Mesenchymal stem cell (in vitro differentiated cells and primary cell): ENCODE measurements around the gene MYH11.
A peak's percentile ranks its signal among the peaks of the same experiment; 100 is the strongest.
"Not testable (repeated sequence)": the region's sequence is repeated elsewhere in the genome, so short reads cannot be mapped to it uniquely, and the experiment has no call there.

Source experiments
- DNase-seq: peaks from one replicate; pipeline ENCODE4 v3.0.0-alpha.2; 2013
- H2AFZ ChIP-seq: one replicate; pipeline ENCODE4 v1.6.1; 2013; ENCODE audit warnings: low read depth, mild to moderate bottlenecking, control low read depth, inconsistent platforms, low read length, moderate library complexity
- H2AK5ac ChIP-seq: 2 replicates; pipeline ENCODE4 v1.6.1; 2013; ENCODE audit warnings: low read length, moderate library complexity, mild to moderate bottlenecking, inconsistent platforms; ENCODE audit not compliant: severe bottlenecking
- H2BK120ac ChIP-seq: one replicate; pipeline ENCODE4 v1.6.1; 2013; ENCODE audit warnings: low read depth, mild to moderate bottlenecking, inconsistent platforms, low read length, moderate library complexity
- H2BK12ac ChIP-seq, 2 experiments: one replicate each; pipeline ENCODE4 v1.6.1; 2013; ENCODE audit warnings: inconsistent platforms in 2 of 2, low read length in 2 of 2, mild to moderate bottlenecking in 2 of 2, moderate library complexity in 2 of 2, control low read depth in 1 of 2
- H2BK15ac ChIP-seq: one replicate; pipeline ENCODE4 v1.6.1; 2013; ENCODE audit warnings: mild to moderate bottlenecking, low read depth, inconsistent platforms; ENCODE audit not compliant: poor library complexity, severe bottlenecking
- H2BK5ac ChIP-seq: 2 replicates; pipeline ENCODE4 v1.6.1; 2013; ENCODE audit warnings: low read depth, mild to moderate bottlenecking, low read length, control low read depth, inconsistent platforms; ENCODE audit not compliant: poor library complexity, severe bottlenecking
- H3K14ac ChIP-seq, 2 experiments: one replicate each; pipeline ENCODE4 v1.6.1; 2013; ENCODE audit warnings: inconsistent platforms in 2 of 2, low read length in 2 of 2, control low read depth in 1 of 2, mild to moderate bottlenecking in 1 of 2, moderate library complexity in 1 of 2
- H3K18ac ChIP-seq, 2 experiments: one replicate each; pipeline ENCODE4 v1.6.1; 2013; ENCODE audit warnings: inconsistent platforms in 2 of 2, low read length in 2 of 2, control low read depth in 1 of 2, low read depth in 1 of 2, mild to moderate bottlenecking in 1 of 2
- H3K23ac ChIP-seq, 2 experiments: one replicate each; pipeline ENCODE4 v1.6.1; 2013; ENCODE audit warnings: inconsistent platforms in 2 of 2, low read length in 2 of 2, mild to moderate bottlenecking in 2 of 2, moderate library complexity in 2 of 2, control low read depth in 1 of 2
- H3K27ac ChIP-seq: 2 replicates; pipeline ENCODE4 v1.5.1; 2013; ENCODE audit warnings: mild to moderate bottlenecking, moderate library complexity, low read length, control low read depth, inconsistent platforms; ENCODE audit not compliant: poor library complexity, severe bottlenecking
- H3K27me3 ChIP-seq, 2 experiments: 2 replicates each; pipeline versions ENCODE4 v1.6.1 to v1.7.0; 2013; ENCODE audit warnings: low read length in 2 of 2, mild to moderate bottlenecking in 2 of 2, moderate library complexity in 2 of 2, control low read depth in 1 of 2, inconsistent platforms in 1 of 2; ENCODE audit not compliant: control insufficient read depth in 1 of 2, insufficient read depth in 1 of 2
- H3K36me3 ChIP-seq, 2 experiments: 2 replicates each; pipeline versions ENCODE4 v1.6.1 to v1.7.0; 2013; ENCODE audit warnings: low read length in 2 of 2, control low read depth in 1 of 2, inconsistent platforms in 1 of 2, low read depth in 1 of 2, mild to moderate bottlenecking in 1 of 2; ENCODE audit not compliant: insufficient read depth in 2 of 2, control insufficient read depth in 1 of 2
- H3K4ac ChIP-seq, 2 experiments: one replicate each; pipeline ENCODE4 v1.6.1; 2013; ENCODE audit warnings: inconsistent platforms in 2 of 2, low read length in 2 of 2, mild to moderate bottlenecking in 2 of 2, moderate library complexity in 2 of 2, control low read depth in 1 of 2, low read depth in 1 of 2
- H3K4me1 ChIP-seq: 2 replicates; pipeline ENCODE4 v1.6.1; 2013; ENCODE audit warnings: low read depth, low read length, control low read depth; ENCODE audit not compliant: control insufficient read depth, insufficient read depth
- H3K4me2 ChIP-seq: 2 replicates; pipeline ENCODE4 v1.6.1; 2013; ENCODE audit warnings: low read length, mild to moderate bottlenecking, inconsistent platforms; ENCODE audit not compliant: poor library complexity, severe bottlenecking
- H3K4me3 ChIP-seq, 2 experiments: 2 replicates each; pipeline versions ENCODE4 v1.5.1 to v1.7.0; 2013; ENCODE audit warnings: low read length in 2 of 2, mild to moderate bottlenecking in 2 of 2, control low read depth in 1 of 2, low read depth in 1 of 2; ENCODE audit not compliant: insufficient read depth in 1 of 2
- H3K79me1 ChIP-seq: replicated peaks from 2 replicates; pipeline ENCODE4 v1.6.1; 2013; ENCODE audit warnings: mild to moderate bottlenecking, control low read depth, low read length, inconsistent platforms; ENCODE audit not compliant: poor library complexity, severe bottlenecking
- H3K9ac ChIP-seq: 2 replicates; pipeline ENCODE4 v1.7.0; 2013; ENCODE audit warnings: mild to moderate bottlenecking, low read length, moderate library complexity
- H3K9me3 ChIP-seq: 2 replicates; pipeline ENCODE4 v1.7.0; 2013; ENCODE audit warnings: mild to moderate bottlenecking, low read length; ENCODE audit not compliant: control insufficient read depth
- H4K8ac ChIP-seq: one replicate; pipeline ENCODE4 v1.6.1; 2013; ENCODE audit warnings: inconsistent platforms, mild to moderate bottlenecking, low read length, moderate library complexity
- H4K91ac ChIP-seq: one replicate; pipeline ENCODE4 v1.6.1; 2013; ENCODE audit warnings: mild to moderate bottlenecking, low read length, inconsistent platforms
- WGBS: methylation state at CpG from one replicate; pipeline ENCODE4 v1.1.7; 2013; ENCODE audit warnings: mixed read lengths; 5-methylcytosine and 5-hydroxymethylcytosine counted together

The MYH11 gene

DNA sequence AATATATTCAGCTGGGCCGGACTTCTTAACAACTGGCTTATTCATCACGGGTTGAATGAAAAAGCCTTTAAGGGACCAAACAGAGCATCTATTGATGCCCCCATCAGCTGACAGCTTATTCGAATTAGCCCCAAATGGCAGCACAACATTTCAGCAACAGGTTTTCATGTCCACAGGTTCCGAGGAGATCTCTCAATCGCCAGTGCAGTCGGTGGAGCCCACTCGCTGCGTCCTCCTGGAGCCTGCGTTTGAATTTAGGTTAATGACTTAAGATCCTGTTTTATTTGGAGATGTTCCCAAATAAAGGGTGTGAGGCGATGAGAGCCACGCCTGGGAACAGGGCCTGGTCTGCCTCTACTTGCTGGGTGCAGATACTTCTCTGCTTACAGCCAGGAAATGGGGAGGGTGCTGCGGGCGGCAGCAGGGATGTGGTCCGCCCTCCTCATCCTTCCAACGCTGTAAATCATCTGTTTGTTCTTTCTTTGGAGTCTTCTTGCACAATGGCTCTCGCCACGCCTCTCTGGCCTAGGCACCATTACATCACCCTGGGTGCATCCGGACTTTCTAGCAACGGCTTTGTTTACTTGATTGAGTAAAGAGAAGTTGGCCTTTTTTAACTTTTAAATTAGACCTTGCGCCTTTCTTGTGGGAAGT lies 184.2 kb downstream of the MYH11 start:
- Histone ChIP-seq H3K79me1 (peaks cover 40% of the 10 kb centered on the region), H2AFZ (no peak overlapping the region), H3K36me3 (peaks cover 31 to 43% of the 10 kb centered on the region in 2 experiments), H3K9ac (peak overlapping the region; percentile 90), H3K14ac (no peak overlapping the region), H3K23ac (no peak overlapping the region), H2BK15ac (no peak overlapping the region), H3K4me3 (peak overlapping the region in 1 of 2 experiments; percentile 44), H3K27me3 (no peaks in the 10 kb centered on the region), H2AK5ac (no peak overlapping the region), H3K27ac (peak overlapping the region; percentile 22), H3K4me1 (peaks cover 7% of the 10 kb centered on the region), H2BK12ac (peak overlapping the region in 1 of 2 experiments; percentile 77), H3K9me3 (no peaks in the 10 kb centered on the region), H3K4me2 (no peak overlapping the region), H2BK5ac (no peak overlapping the region), H3K4ac (peak overlapping the region; percentile 3 to 76), H2BK120ac (no peak overlapping the region), H4K8ac (peak overlapping the region; percentile 33), H3K18ac (peak overlapping the region; percentile 40 to 84), H4K91ac (no peak overlapping the region)
- 36% methylated on average over 20 of the region's 20 CpGs for WGBS
- DNase-seq = peak; percentile 98

- H3K14ac ChIP-seq, H2BK15ac ChIP-seq, H3K4me1 ChIP-seq, H4K91ac ChIP-seq, DNase-seq, H3K9me3 ChIP-seq, H2BK5ac ChIP-seq, H2AFZ ChIP-seq, H3K27me3 ChIP-seq, H3K27ac ChIP-seq, H3K4me2 ChIP-seq, H2AK5ac ChIP-seq, H4K8ac ChIP-seq, H3K23ac ChIP-seq, H2BK120ac ChIP-seq: not testable (repeated sequence)
- H3K9ac ChIP-seq = peak overlapping the region; percentile 90
- 94% methylated on average over 10 of the region's 10 CpGs for WGBS
- peaks cover 33 to 45% of the 10 kb centered on the region in 2 experiments for H3K36me3 ChIP-seq
- H3K18ac ChIP-seq = peak overlapping the region; percentile 40 to 84
- peaks cover 38% of the 10 kb centered on the region for H3K79me1 ChIP-seq
- peak overlapping the region in 1 of 2 experiments; percentile 44 for H3K4me3 ChIP-seq
- peak overlapping the region in 1 of 2 experiments; percentile 77 for H2BK12ac ChIP-seq
- peak overlapping the region in 1 of 2 experiments; percentile 76 for H3K4ac ChIP-seq
These were observed 184.7 kb downstream of the MYH11 start for GRCh38 chr16:15672127-15672513.

GRCh38 chr16:15671530-15672117 lies 185.2 kb downstream of the MYH11 start:
- DNase-seq = no peak
- H3K4ac ChIP-seq = peak overlapping the region in 1 of 2 experiments; percentile 13
- peak overlapping the region in 1 of 2 experiments; percentile 11 for H2BK12ac ChIP-seq
- H3K9me3 ChIP-seq = no peaks in the 10 kb centered on the region
- no peak overlapping the region for H2BK120ac ChIP-seq
- H3K18ac ChIP-seq = no peak overlapping the region
- no peak overlapping the region for H3K4me2 ChIP-seq
- no peak overlapping the region for H3K14ac ChIP-seq
- no peak overlapping the region for H3K23ac ChIP-seq
- no peak overlapping the region for H4K91ac ChIP-seq
- no peak overlapping the region for H3K9ac ChIP-seq
- H3K79me1 ChIP-seq = peaks cover 34% of the 10 kb centered on the region
- 95% methylated on average over 5 of the region's 8 CpGs for WGBS
- H3K36me3 ChIP-seq = peaks cover 38 to 43% of the 10 kb centered on the region in 2 experiments
- no peak overlapping the region for H3K27ac ChIP-seq
- H3K4me1 ChIP-seq = peaks cover 7% of the 10 kb centered on the region
- H2BK5ac ChIP-seq = no peak overlapping the region
- no peak overlapping the region for H2BK15ac ChIP-seq
- H4K8ac ChIP-seq = no peak overlapping the region
- H3K4me3 ChIP-seq = no peak overlapping the region
- H2AFZ ChIP-seq = no peak overlapping the region
- no peaks in the 10 kb centered on the region for H3K27me3 ChIP-seq
- no peak overlapping the region for H2AK5ac ChIP-seq

DNA sequence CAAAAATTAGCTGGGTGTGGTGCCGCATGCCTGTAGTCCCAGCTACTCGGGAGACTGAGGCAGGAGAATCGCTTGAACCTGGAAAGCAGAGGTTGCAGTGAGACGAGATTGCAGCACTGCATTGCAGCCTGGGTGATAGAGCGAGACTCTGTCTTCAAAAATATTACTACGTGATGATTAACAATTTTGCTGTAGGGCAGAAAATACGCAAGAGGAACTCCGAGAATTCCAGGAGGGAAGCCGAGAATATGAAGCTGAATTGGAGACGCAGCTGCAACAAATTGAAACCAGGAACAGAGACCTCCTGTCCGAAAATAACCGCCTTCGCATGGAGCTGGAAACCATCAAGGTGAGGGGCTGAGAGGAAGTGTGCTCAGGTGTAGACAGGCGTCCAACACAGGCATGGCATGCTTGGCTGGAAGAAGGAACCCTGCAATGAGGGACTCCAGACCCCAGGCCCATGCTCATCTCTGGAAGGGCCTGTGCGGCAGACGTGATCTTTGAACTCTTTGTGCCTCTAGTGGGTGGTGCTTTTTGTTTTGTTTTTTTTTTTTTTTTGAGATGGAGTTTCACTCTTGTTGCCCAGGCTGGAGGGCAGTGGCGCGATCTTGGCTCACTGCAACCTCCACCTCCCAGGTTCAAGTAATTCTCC lies 189.6 kb downstream of the MYH11 start:
- H3K79me1 ChIP-seq = peaks cover 38% of the 10 kb centered on the region
- H3K9me3 ChIP-seq = no peaks in the 10 kb centered on the region
- no peak overlapping the region for H3K9ac ChIP-seq
- no peak for DNase-seq
- no peak overlapping the region for H2BK120ac ChIP-seq
- WGBS = 98% methylated on average over 14 of the region's 18 CpGs
- H4K8ac ChIP-seq = no peak overlapping the region
- no peak overlapping the region for H2AFZ ChIP-seq
- H2BK5ac ChIP-seq = no peak overlapping the region
- H3K14ac ChIP-seq = no peak overlapping the region
- H3K4ac ChIP-seq = no peak overlapping the region
- no peaks in the 10 kb centered on the region for H3K4me1 ChIP-seq
- no peak overlapping the region for H3K4me3 ChIP-seq
- H3K27ac ChIP-seq = no peak overlapping the region
- no peak overlapping the region for H3K4me2 ChIP-seq
- H3K27me3 ChIP-seq = no peaks in the 10 kb centered on the region
- peak overlapping the region; percentile 11 for H4K91ac ChIP-seq
- H3K18ac ChIP-seq = no peak overlapping the region
- H2AK5ac ChIP-seq = no peak overlapping the region
- H3K23ac ChIP-seq = no peak overlapping the region
- H2BK12ac ChIP-seq = no peak overlapping the region
- peaks cover 55 to 58% of the 10 kb centered on the region in 2 experiments for H3K36me3 ChIP-seq
- no peak overlapping the region for H2BK15ac ChIP-seq
